Measurements from ENCODE around the gene DEK.

DNA sequence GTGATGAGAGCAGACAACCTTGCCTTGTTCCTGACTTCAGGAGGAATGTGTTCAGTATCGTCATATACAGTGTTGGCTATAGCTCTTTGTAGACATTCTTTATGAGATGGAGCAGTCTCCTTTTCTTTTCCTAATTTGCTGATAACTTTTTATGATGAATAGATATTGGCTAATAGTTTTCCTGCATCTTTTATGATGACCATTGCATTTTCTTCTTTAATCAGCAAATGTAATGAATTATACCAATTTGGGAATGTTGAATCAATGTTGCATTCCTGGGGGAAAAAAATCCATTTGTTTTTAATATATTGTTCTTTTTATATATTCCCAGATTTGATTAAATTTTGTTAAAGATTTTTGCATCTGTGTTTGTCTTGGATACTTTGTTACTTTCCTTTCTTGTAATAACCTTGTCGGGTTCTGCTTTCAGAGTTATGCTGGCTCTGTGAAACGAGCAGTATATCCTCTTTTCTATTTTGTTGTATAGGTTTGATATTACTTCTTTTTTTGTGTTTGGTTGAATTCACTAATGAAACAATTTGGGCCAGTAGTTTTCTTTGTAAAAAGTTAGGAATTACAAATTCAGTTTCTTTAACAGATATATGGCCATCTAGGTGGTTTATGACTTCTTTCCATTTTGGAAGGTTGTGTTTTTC is 85.2 kb downstream of the DEK start:
- TF ChIP-seq, protein P1, sequence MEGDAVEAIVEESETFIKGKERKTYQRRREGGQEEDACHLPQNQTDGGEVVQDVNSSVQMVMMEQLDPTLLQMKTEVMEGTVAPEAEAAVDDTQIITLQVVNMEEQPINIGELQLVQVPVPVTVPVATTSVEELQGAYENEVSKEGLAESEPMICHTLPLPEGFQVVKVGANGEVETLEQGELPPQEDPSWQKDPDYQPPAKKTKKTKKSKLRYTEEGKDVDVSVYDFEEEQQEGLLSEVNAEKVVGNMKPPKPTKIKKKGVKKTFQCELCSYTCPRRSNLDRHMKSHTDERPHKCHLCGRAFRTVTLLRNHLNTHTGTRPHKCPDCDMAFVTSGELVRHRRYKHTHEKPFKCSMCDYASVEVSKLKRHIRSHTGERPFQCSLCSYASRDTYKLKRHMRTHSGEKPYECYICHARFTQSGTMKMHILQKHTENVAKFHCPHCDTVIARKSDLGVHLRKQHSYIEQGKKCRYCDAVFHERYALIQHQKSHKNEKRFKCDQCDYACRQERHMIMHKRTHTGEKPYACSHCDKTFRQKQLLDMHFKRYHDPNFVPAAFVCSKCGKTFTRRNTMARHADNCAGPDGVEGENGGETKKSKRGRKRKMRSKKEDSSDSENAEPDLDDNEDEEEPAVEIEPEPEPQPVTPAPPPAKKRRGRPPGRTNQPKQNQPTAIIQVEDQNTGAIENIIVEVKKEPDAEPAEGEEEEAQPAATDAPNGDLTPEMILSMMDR (IDR thresholded peaks at IDR 0.05; ENCODE audit: low read depth, low read length): no peak
- no peak for TF ChIP-seq POLR2A (IDR thresholded peaks at IDR 0.05; ENCODE audit: extremely low read depth, insufficient read length)
